HCT116 (cell line): ENCODE data around the gene MTF2. TPM values are rescaled to one million over a fixed set of nuclear protein-coding genes. Genes with fewer than 3 reads are reported as not detected.

ENCODE experiments used
- ATAC-seq: fragments of 200-7000 bp; cut with Tn5 transposase; 2 replicates; pipeline ENCODE4 v1.9.1; 2020; ENCODE audit warnings: mild to moderate bottlenecking, moderate library complexity
- BruUV-seq: library from RNA; stranded (reverse); fragments of 400-500 nt; replicated peaks from 2 replicates; lab custom pipeline; 2021; lab: Mats Ljungman, UMichigan
- CTCF ChIA-PET: fragments of 300-600 bp; sonication (Branson Sonifier 250); formaldehyde crosslinking; loops from one replicate; lab custom pipeline; 2021; ENCODE audit warnings: antibody characterized with exemption; lab: Charles Lee
- POLR2A ChIA-PET: fragments of 300-600, 350-600 bp; sonication (Branson Sonifier 250); formaldehyde crosslinking; loops from one replicate; lab custom pipeline; 2021; ENCODE audit warnings: antibody characterized with exemption; lab: Charles Lee
- RAD21 ChIA-PET, 2 experiments: fragments of 300-600 bp; sonication (Branson Sonifier 250); formaldehyde crosslinking; loops; one replicate each; lab custom pipeline; 2023; ENCODE audit warnings: low total read pairs in 2 of 2; ENCODE audit not compliant: uncharacterized antibody in 2 of 2, unreplicated experiment in 2 of 2, low non-redundant PET in 1 of 2; lab: Charles Lee
- DNase-seq: peaks from one replicate; pipeline ENCODE4 v3.0.0-alpha.2; 2010; ENCODE audit warnings: low read depth, low spot score
- H2AFZ ChIP-seq: fragments of 200-600 bp; shearing (Covaris generic), sonication (generic); 2 replicates; pipeline ENCODE4 v1.6.1; 2017; ENCODE audit warnings: low read depth, mixed run types, mixed read lengths, antibody characterized with exemption, low read length; ENCODE audit not compliant: poor library complexity, severe bottlenecking
- H3K27ac ChIP-seq: 2 replicates; pipeline ENCODE4 v1.5.1; 2012; ENCODE audit warnings: low read depth, low read length
- H3K27me3 ChIP-seq: fragments of 200-600 bp; sonication (generic); 2 replicates; pipeline ENCODE4 v1.6.1; 2016; ENCODE audit warnings: mixed run types, low read length, mixed read lengths; ENCODE audit not compliant: insufficient read depth
- H3K36me3 ChIP-seq, 2 experiments: fragments of 200-500 bp in 1 of 2; fragments of 200-600 bp in 1 of 2; sonication (Bioruptor generic) in 1 of 2; sonication (generic) in 1 of 2; 2 replicates each; pipeline versions ENCODE4 v1.5.1 to v1.6.1; 2014 to 2016; ENCODE audit warnings: low read length in 2 of 2, inconsistent platforms in 1 of 2, mixed read lengths in 1 of 2, mixed run types in 1 of 2; ENCODE audit not compliant: insufficient read depth in 2 of 2, control insufficient read depth in 1 of 2
- H3K4me1 ChIP-seq, 2 experiments: fragments of 200-600 bp in 1 of 2; sonication (generic) in 1 of 2; 2 replicates each; pipeline versions ENCODE4 v1.5.1 to v1.6.1; 2012 to 2017; ENCODE audit warnings: low read length in 2 of 2, inconsistent platforms in 1 of 2, mild to moderate bottlenecking in 1 of 2, mixed read lengths in 1 of 2, mixed run types in 1 of 2, moderate library complexity in 1 of 2; ENCODE audit not compliant: insufficient read depth in 2 of 2, control insufficient read depth in 1 of 2
- H3K4me2 ChIP-seq: fragments of 200-600 bp; sonication (generic); 2 replicates; pipeline ENCODE4 v1.6.1; 2017; ENCODE audit warnings: mixed run types, low read length, mixed read lengths
- H3K4me3 ChIP-seq, 2 experiments: fragments of 200-600 bp in 1 of 2; sonication (generic) in 1 of 2; replicated peaks in 1 of 2; 2 replicates each; pipeline ENCODE4 v1.5.1; 2011 to 2016; ENCODE audit warnings: low read length in 2 of 2, control low read depth in 1 of 2, low read depth in 1 of 2, mild to moderate bottlenecking in 1 of 2, mixed read lengths in 1 of 2, mixed run types in 1 of 2
- H3K79me2 ChIP-seq: fragments of 200-600 bp; sonication (generic); 2 replicates; pipeline ENCODE4 v1.6.1; 2017; ENCODE audit warnings: mild to moderate bottlenecking, mixed run types, low read length, moderate library complexity, mixed read lengths; ENCODE audit not compliant: insufficient read depth
- H3K9ac ChIP-seq: fragments of 200-600 bp; sonication (generic); 2 replicates; pipeline ENCODE4 v1.6.1; 2016; ENCODE audit warnings: low read length, mixed read lengths
- H3K9me2 ChIP-seq: fragments of 200-600 bp; sonication (generic), shearing (Covaris generic); 2 replicates; pipeline ENCODE4 v1.6.1; 2017; ENCODE audit warnings: mixed run types, mild to moderate bottlenecking, moderate library complexity; ENCODE audit not compliant: insufficient read depth
- H3K9me3 ChIP-seq, 2 experiments: fragments of 200-500 bp in 1 of 2; fragments of 200-600 bp in 1 of 2; sonication (Bioruptor generic) in 1 of 2; sonication (generic) in 1 of 2; 2 replicates each; pipeline ENCODE4 v1.6.1; 2014 to 2017; ENCODE audit warnings: low read length in 2 of 2, mixed read lengths in 2 of 2, inconsistent platforms in 1 of 2, low read depth in 1 of 2, mild to moderate bottlenecking in 1 of 2, mixed run types in 1 of 2, moderate library complexity in 1 of 2; ENCODE audit not compliant: control insufficient read depth in 1 of 2, insufficient read depth in 1 of 2
- H4K20me1 ChIP-seq: fragments of 200-600 bp; sonication (generic), shearing (Covaris generic); 2 replicates; pipeline ENCODE4 v1.6.1; 2017; ENCODE audit warnings: mixed run types, mild to moderate bottlenecking, moderate library complexity; ENCODE audit not compliant: insufficient read depth
- CEBPB ChIP-seq: IDR thresholded peaks from 2 replicates; pipeline ENCODE4 v1.6.1; 2012; ENCODE audit warnings: low read depth
- ELF1 ChIP-seq: IDR thresholded peaks from 2 replicates; pipeline ENCODE4 v1.6.1; 2012; ENCODE audit warnings: low read depth, borderline replicate concordance
- FOSL1 ChIP-seq: IDR thresholded peaks from 2 replicates; pipeline ENCODE4 v1.6.1; 2012; ENCODE audit warnings: low read depth
- RAD21 ChIP-seq: IDR thresholded peaks from 2 replicates; pipeline ENCODE4 v1.6.1; 2012; ENCODE audit warnings: low read depth, mild to moderate bottlenecking
- SIN3A ChIP-seq: IDR thresholded peaks from 2 replicates; pipeline ENCODE4 v1.6.1; 2012; ENCODE audit warnings: low read depth
- TCF7L2 ChIP-seq: IDR thresholded peaks from 2 replicates; pipeline ENCODE4 v1.7.0; 2011; ENCODE audit warnings: borderline replicate concordance, inconsistent platforms; ENCODE audit not compliant: insufficient read depth, insufficient read length; ENCODE audit errors: extremely low read depth
- YY1 ChIP-seq: IDR thresholded peaks from 2 replicates; pipeline ENCODE4 v1.6.1; 2011; ENCODE audit warnings: low read length, low read depth, moderate library complexity, mild to moderate bottlenecking; ENCODE audit not compliant: insufficient replicate concordance; ENCODE audit errors: extremely low read depth
- ZFX ChIP-seq: fragments of 450-650 bp; IDR thresholded peaks from 2 replicates; pipeline ENCODE4 v1.6.1; 2017
- ZNF274 ChIP-seq: fragments of 200-500 bp; sonication (Bioruptor generic); IDR thresholded peaks from 2 replicates; pipeline ENCODE4 v1.6.1; 2014; ENCODE audit warnings: mild to moderate bottlenecking, low read depth, low read length, inconsistent platforms
- intact Hi-C: fragments of 100-400 bp; cut with micrococcal nuclease; formaldehyde crosslinking; loops from 2 replicates; pipeline ENCODE4 v1.10.0; 2022
- total RNA-seq: library from RNA; stranded (reverse); gene quantifications from one replicate; pipeline ENCODE4 v1.2.1, GENCODE V29; 2021; ENCODE audit not compliant: unreplicated experiment
- TF ChIP-seq, protein P1 (sequence below): IDR thresholded peaks from 2 replicates; pipeline ENCODE4 v1.6.1; 2012
- TF ChIP-seq, protein P2 (sequence below): IDR thresholded peaks from 2 replicates; pipeline ENCODE4 v1.6.1; 2012
- TF ChIP-seq, protein P3 (sequence below), 3 experiments: fragments of 200-600 bp in 1 of 3; sonication (generic) in 1 of 3; IDR thresholded peaks in 2 of 3; conservative IDR thresholded peaks in 1 of 3; 2 replicates each; pipeline ENCODE4 v1.5.1; 2012 to 2017; ENCODE audit warnings: low read depth in 2 of 3, low read length in 2 of 3, antibody characterized with exemption in 1 of 3, borderline replicate concordance in 1 of 3, control low read depth in 1 of 3, mild to moderate bottlenecking in 1 of 3, mixed read lengths in 1 of 3, mixed run types in 1 of 3, moderate library complexity in 1 of 3; ENCODE audit not compliant: insufficient read depth in 1 of 3
- TF ChIP-seq, protein P4 (sequence below): IDR thresholded peaks from 2 replicates; pipeline ENCODE4 v1.6.1; 2012; ENCODE audit warnings: low read depth

Gene MTF2
- total RNA-seq, 1 experiment from 2014 or later, result 45.5 TPM

DNA sequence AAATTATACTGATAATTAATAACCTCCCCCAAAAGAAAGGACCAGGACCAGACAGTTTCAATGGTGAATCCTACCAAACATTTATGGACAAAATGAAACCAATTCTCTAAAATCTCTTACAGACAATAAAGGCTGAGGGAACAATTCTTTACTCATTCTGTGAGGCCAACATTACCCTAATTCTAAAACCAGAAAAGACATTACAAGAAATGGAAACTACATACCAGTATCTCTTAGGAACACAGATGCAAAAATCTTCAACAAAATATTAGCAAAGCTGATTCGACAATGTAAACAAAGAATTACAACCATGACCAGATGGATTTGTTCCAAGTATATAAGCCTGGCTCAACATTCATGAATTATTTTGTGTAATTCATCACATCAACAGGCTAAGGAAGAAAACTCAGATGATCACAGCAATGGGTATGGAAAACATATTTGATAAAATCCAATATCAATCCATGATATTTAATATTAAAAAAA lies 92.5 kb downstream of the MTF2 start:
- intact Hi-C loops, result no loop called here
- H3K36me3 ChIP-seq, result peaks cover 0 to 12% of the 10 kb centered on the region in 2 experiments; a peak in 2 of 4 replicates

DNA sequence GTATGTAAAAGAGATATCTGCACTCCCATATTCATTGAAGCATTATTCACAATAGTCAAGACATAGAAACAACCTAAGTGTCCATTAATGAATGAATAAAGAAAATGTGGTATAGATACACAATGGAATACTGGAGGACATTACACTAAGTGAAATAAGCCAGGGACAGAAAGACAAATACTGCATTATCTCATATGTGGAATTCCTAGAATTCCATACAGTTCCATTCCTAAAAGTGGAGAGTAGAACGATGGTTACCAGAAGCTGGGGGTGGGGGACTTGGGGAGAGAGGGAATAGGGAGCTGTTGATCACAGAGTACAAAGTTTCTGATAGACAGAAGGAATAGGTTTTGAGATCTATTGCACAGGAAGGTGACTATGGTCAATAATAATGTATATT lies 93.7 kb downstream of the MTF2 start:
- ChIA-PET RAD21 (no interaction called here), CTCF (no interaction called here), POLR2A (no interaction called here)
- Histone ChIP-seq H3K27ac (no peak overlapping the region), H2AFZ (no peak overlapping the region), H3K4me2 (no peak overlapping the region), H3K79me2 (peaks cover 96% of the 10 kb centered on the region), H3K9me2 (no peaks in the 10 kb centered on the region), H3K36me3 (0 out of 4 replicates have a peak, but pooled peaks cover 0 to 3% of the 10 kb centered on the region in 2 experiments), H3K4me1 (no peaks in the 10 kb centered on the region), H3K27me3 (no peaks in the 10 kb centered on the region), H3K4me3 (no peak overlapping the region), H3K9ac (no peak overlapping the region), H4K20me1 (no peaks in the 10 kb centered on the region), H3K9me3 (no peaks in the 10 kb centered on the region)
- intact Hi-C loops, result no loop called here
- DNase-seq, result no peak
- no TSS peak for BruUV-seq
- ATAC-seq, result no peak
- TF ChIP-seq, protein P1, sequence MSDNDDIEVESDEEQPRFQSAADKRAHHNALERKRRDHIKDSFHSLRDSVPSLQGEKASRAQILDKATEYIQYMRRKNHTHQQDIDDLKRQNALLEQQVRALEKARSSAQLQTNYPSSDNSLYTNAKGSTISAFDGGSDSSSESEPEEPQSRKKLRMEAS, result no peak
- no peak for TF ChIP-seq TCF7L2
- TF ChIP-seq SIN3A, result no peak
- TF ChIP-seq FOSL1, result no peak
- TF ChIP-seq, protein P2, sequence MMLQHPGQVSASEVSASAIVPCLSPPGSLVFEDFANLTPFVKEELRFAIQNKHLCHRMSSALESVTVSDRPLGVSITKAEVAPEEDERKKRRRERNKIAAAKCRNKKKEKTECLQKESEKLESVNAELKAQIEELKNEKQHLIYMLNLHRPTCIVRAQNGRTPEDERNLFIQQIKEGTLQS, result no peak
- TF ChIP-seq ZFX, result no peak
- no peak for TF ChIP-seq ZNF274
- TF ChIP-seq, protein P3, sequence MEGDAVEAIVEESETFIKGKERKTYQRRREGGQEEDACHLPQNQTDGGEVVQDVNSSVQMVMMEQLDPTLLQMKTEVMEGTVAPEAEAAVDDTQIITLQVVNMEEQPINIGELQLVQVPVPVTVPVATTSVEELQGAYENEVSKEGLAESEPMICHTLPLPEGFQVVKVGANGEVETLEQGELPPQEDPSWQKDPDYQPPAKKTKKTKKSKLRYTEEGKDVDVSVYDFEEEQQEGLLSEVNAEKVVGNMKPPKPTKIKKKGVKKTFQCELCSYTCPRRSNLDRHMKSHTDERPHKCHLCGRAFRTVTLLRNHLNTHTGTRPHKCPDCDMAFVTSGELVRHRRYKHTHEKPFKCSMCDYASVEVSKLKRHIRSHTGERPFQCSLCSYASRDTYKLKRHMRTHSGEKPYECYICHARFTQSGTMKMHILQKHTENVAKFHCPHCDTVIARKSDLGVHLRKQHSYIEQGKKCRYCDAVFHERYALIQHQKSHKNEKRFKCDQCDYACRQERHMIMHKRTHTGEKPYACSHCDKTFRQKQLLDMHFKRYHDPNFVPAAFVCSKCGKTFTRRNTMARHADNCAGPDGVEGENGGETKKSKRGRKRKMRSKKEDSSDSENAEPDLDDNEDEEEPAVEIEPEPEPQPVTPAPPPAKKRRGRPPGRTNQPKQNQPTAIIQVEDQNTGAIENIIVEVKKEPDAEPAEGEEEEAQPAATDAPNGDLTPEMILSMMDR (IDR thresholded peaks at IDR 0.05 in 2 of 3, conservative IDR thresholded peaks at IDR 0.05 in 1 of 3; ENCODE audit: borderline replicate concordance in 1 of 3, insufficient read depth in 1 of 3, low read depth in 2 of 3, low read length in 2 of 3), result no peak
- no peak for TF ChIP-seq YY1
- TF ChIP-seq RAD21, result no peak
- TF ChIP-seq ELF1, result no peak
- TF ChIP-seq, protein P4, sequence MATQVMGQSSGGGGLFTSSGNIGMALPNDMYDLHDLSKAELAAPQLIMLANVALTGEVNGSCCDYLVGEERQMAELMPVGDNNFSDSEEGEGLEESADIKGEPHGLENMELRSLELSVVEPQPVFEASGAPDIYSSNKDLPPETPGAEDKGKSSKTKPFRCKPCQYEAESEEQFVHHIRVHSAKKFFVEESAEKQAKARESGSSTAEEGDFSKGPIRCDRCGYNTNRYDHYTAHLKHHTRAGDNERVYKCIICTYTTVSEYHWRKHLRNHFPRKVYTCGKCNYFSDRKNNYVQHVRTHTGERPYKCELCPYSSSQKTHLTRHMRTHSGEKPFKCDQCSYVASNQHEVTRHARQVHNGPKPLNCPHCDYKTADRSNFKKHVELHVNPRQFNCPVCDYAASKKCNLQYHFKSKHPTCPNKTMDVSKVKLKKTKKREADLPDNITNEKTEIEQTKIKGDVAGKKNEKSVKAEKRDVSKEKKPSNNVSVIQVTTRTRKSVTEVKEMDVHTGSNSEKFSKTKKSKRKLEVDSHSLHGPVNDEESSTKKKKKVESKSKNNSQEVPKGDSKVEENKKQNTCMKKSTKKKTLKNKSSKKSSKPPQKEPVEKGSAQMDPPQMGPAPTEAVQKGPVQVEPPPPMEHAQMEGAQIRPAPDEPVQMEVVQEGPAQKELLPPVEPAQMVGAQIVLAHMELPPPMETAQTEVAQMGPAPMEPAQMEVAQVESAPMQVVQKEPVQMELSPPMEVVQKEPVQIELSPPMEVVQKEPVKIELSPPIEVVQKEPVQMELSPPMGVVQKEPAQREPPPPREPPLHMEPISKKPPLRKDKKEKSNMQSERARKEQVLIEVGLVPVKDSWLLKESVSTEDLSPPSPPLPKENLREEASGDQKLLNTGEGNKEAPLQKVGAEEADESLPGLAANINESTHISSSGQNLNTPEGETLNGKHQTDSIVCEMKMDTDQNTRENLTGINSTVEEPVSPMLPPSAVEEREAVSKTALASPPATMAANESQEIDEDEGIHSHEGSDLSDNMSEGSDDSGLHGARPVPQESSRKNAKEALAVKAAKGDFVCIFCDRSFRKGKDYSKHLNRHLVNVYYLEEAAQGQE, result no peak
- no peak for TF ChIP-seq CEBPB

More for the DNA sequence above, 92.5 kb downstream of the MTF2 start:
- no peak for ATAC-seq
- H3K27ac ChIP-seq, result no peak overlapping the region
- peaks cover 96% of the 10 kb centered on the region for H3K79me2 ChIP-seq
- no peak overlapping the region for H3K9ac ChIP-seq
- no peaks in the 10 kb centered on the region for H3K4me1 ChIP-seq
- no peak overlapping the region for H2AFZ ChIP-seq
- H4K20me1 ChIP-seq, result no peaks in the 10 kb centered on the region
- POLR2A ChIA-PET, result no interaction called here
- H3K9me2 ChIP-seq, result no peaks in the 10 kb centered on the region
- H3K27me3 ChIP-seq, result no peaks in the 10 kb centered on the region
- H3K9me3 ChIP-seq, result no peaks in the 10 kb centered on the region
- TF ChIP-seq, protein P2, result no peak
- TF ChIP-seq YY1 (no peak), RAD21 (no peak)
- no peak for DNase-seq
- CTCF ChIA-PET, result no interaction called here
- no peak overlapping the region for H3K4me2 ChIP-seq
- BruUV-seq, result no TSS peak
- no peak overlapping the region for H3K4me3 ChIP-seq
- RAD21 ChIA-PET, result no interaction called here
